Stomach smooth muscle (tissue), 2 donors: Measurements from ENCODE around the gene OGFOD1.

Experiments
- H3K27ac ChIP-seq: one replicate; pipeline ENCODE4 v1.7.0; 2013; ENCODE audit warnings: mild to moderate bottlenecking, low read length, inconsistent platforms
- H3K27me3 ChIP-seq, 2 donors: one replicate each; pipeline ENCODE4 v1.7.0; 2013; ENCODE audit warnings: low read length in 2 of 2; ENCODE audit not compliant: insufficient read depth in 2 of 2, control insufficient read depth in 1 of 2
- H3K36me3 ChIP-seq, 2 donors: one replicate each; pipeline ENCODE4 v1.7.0; 2013; ENCODE audit warnings: low read length in 2 of 2; ENCODE audit not compliant: control insufficient read depth in 2 of 2, insufficient read depth in 2 of 2
- H3K4me1 ChIP-seq: one replicate; pipeline ENCODE4 v1.7.0; 2013; ENCODE audit warnings: low read length; ENCODE audit not compliant: control insufficient read depth, insufficient read depth
- H3K4me3 ChIP-seq, 2 donors: one replicate each; pipeline ENCODE4 v1.7.0; 2013; ENCODE audit warnings: low read length in 2 of 2
- H3K9ac ChIP-seq, 2 donors: one replicate each; pipeline ENCODE4 v1.7.0; 2013; ENCODE audit warnings: low read length in 2 of 2, mild to moderate bottlenecking in 1 of 2
- H3K9me3 ChIP-seq, 2 donors: one replicate each; pipeline ENCODE4 v1.7.0; 2013; ENCODE audit warnings: low read length in 2 of 2; ENCODE audit not compliant: control insufficient read depth in 2 of 2
- donor health status: healthy.
- donor health status: Pancreatic carcinoma.

Gene OGFOD1

GRCh38 chr16:56463153-56463552, 11.8 kb downstream of the OGFOD1 start:
- no peaks in the 10 kb centered on the region for H3K4me1 ChIP-seq
- H3K36me3 ChIP-seq: peaks cover 23 to 36% of the 10 kb centered on the region in 2 donors
- no peak overlapping the region for H3K4me3 ChIP-seq
- no peaks in the 10 kb centered on the region for H3K9me3 ChIP-seq
- no peaks in the 10 kb centered on the region for H3K27me3 ChIP-seq
- no peak overlapping the region for H3K9ac ChIP-seq
- H3K27ac ChIP-seq: no peak overlapping the region

- Histone ChIP-seq H3K9me3 (no peaks in the 10 kb centered on the region), H3K27me3 (no peaks in the 10 kb centered on the region), H3K4me1 (no peaks in the 10 kb centered on the region), H3K36me3 (peaks cover 46 to 50% of the 10 kb centered on the region in 2 donors), H3K4me3 (no peak overlapping the region), H3K27ac (no peak overlapping the region), H3K9ac (no peak overlapping the region)
Observed at GRCh38 chr16:56466344-56466743, 15.0 kb downstream of the OGFOD1 start.

GRCh38 chr16:56468800-56469199, 17.4 kb downstream of the OGFOD1 start:
- Histone ChIP-seq H3K4me1 (no peaks in the 10 kb centered on the region), H3K4me3 (no peak overlapping the region), H3K27me3 (no peaks in the 10 kb centered on the region), H3K27ac (no peak overlapping the region), H3K9ac (no peak overlapping the region), H3K9me3 (no peaks in the 10 kb centered on the region), H3K36me3 (peaks cover 58 to 60% of the 10 kb centered on the region in 2 donors)

- H3K9me3 ChIP-seq: no peaks in the 10 kb centered on the region
- no peak overlapping the region for H3K4me3 ChIP-seq
- H3K4me1 ChIP-seq: no peaks in the 10 kb centered on the region
- H3K36me3 ChIP-seq: peaks cover 58 to 62% of the 10 kb centered on the region in 2 donors
- no peak overlapping the region for H3K9ac ChIP-seq
- H3K27me3 ChIP-seq: no peaks in the 10 kb centered on the region
- H3K27ac ChIP-seq: no peak overlapping the region
Observed at GRCh38 chr16:56469748-56470147, 18.4 kb downstream of the OGFOD1 start.

- no peak overlapping the region for H3K9ac ChIP-seq
- no peak overlapping the region for H3K27ac ChIP-seq
- H3K9me3 ChIP-seq: no peaks in the 10 kb centered on the region
- no peaks in the 10 kb centered on the region for H3K4me1 ChIP-seq
- peaks cover 62 to 67% of the 10 kb centered on the region in 2 donors for H3K36me3 ChIP-seq
- no peaks in the 10 kb centered on the region for H3K27me3 ChIP-seq
- H3K4me3 ChIP-seq: no peak overlapping the region
Observed at GRCh38 chr16:56470232-56470631, 18.9 kb downstream of the OGFOD1 start.

GRCh38 chr16:56470666-56471065, 19.3 kb downstream of the OGFOD1 start:
- no peaks in the 10 kb centered on the region for H3K9me3 ChIP-seq
- H3K27ac ChIP-seq: no peak overlapping the region
- H3K4me3 ChIP-seq: no peak overlapping the region
- H3K36me3 ChIP-seq: peaks cover 66 to 69% of the 10 kb centered on the region in 2 donors
- H3K4me1 ChIP-seq: no peaks in the 10 kb centered on the region
- H3K9ac ChIP-seq: no peak overlapping the region
- no peaks in the 10 kb centered on the region for H3K27me3 ChIP-seq

GRCh38 chr16:56475201-56475600, 23.8 kb downstream of the OGFOD1 start:
- Histone ChIP-seq H3K9me3 (no peaks in the 10 kb centered on the region), H3K27me3 (no peaks in the 10 kb centered on the region), H3K27ac (no peak overlapping the region), H3K36me3 (peaks cover 56 to 59% of the 10 kb centered on the region in 2 donors), H3K9ac (no peak overlapping the region), H3K4me3 (no peak overlapping the region), H3K4me1 (peaks cover 3% of the 10 kb centered on the region)

GRCh38 chr16:56477096-56477878, 25.9 kb downstream of the OGFOD1 start:
- Histone ChIP-seq H3K4me3 (no peak overlapping the region), H3K9me3 (no peaks in the 10 kb centered on the region), H3K36me3 (peaks cover 51 to 56% of the 10 kb centered on the region in 2 donors), H3K9ac (no peak overlapping the region), H3K4me1 (peaks cover 3% of the 10 kb centered on the region), H3K27me3 (no peaks in the 10 kb centered on the region), H3K27ac (no peak overlapping the region)

- H3K9ac ChIP-seq: no peak overlapping the region
- H3K4me3 ChIP-seq: no peak overlapping the region
- no peaks in the 10 kb centered on the region for H3K27me3 ChIP-seq
- H3K27ac ChIP-seq: no peak overlapping the region
- peaks cover 3% of the 10 kb centered on the region for H3K4me1 ChIP-seq
- H3K9me3 ChIP-seq: no peaks in the 10 kb centered on the region
- H3K36me3 ChIP-seq: peaks cover 56 to 57% of the 10 kb centered on the region in 2 donors
Observed at GRCh38 chr16:56478281-56479049, 27.1 kb downstream of the OGFOD1 start.

GRCh38 chr16:56479469-56479868, 28.1 kb downstream of the OGFOD1 start:
- Histone ChIP-seq H3K36me3 (peaks cover 54% of the 10 kb centered on the region in 2 donors), H3K9ac (no peak overlapping the region), H3K27me3 (no peaks in the 10 kb centered on the region), H3K4me1 (peaks cover 3% of the 10 kb centered on the region), H3K4me3 (no peak overlapping the region), H3K27ac (no peak overlapping the region), H3K9me3 (no peaks in the 10 kb centered on the region)
